Endodermal cell (in vitro differentiated cells): Measurements from ENCODE around the gene SLC22A25. TPM values are rescaled to one million over a fixed set of nuclear protein-coding genes. Genes with fewer than 3 reads are reported as not detected.
A peak's percentile ranks its signal among the peaks of the same experiment; 100 is the strongest.

Experiments used
- DNase-seq: peaks from one replicate; pipeline ENCODE4 v3.0.0-alpha.2; 2017
- H3K27ac ChIP-seq: 2 replicates; pipeline ENCODE4 v1.5.1; 2013; ENCODE audit warnings: mild to moderate bottlenecking, low read depth, low read length, moderate library complexity
- H3K27me3 ChIP-seq: 2 replicates; pipeline ENCODE4 v1.6.1; 2013; ENCODE audit warnings: mild to moderate bottlenecking, low read length, moderate library complexity; ENCODE audit not compliant: insufficient read depth, control insufficient read depth, poor library complexity, severe bottlenecking
- H3K36me3 ChIP-seq: 2 replicates; pipeline ENCODE4 v1.7.0; 2013; ENCODE audit warnings: mild to moderate bottlenecking, low read length, moderate library complexity; ENCODE audit not compliant: control insufficient read depth, insufficient read depth
- H3K4me1 ChIP-seq: one replicate; pipeline ENCODE4 v1.7.0; 2013; ENCODE audit warnings: low read length; ENCODE audit not compliant: control insufficient read depth, insufficient read depth
- H3K4me3 ChIP-seq: 2 replicates; pipeline ENCODE4 v1.5.1; 2013; ENCODE audit warnings: mild to moderate bottlenecking, low read length, moderate library complexity
- H3K9ac ChIP-seq: 2 replicates; pipeline ENCODE4 v1.6.1; 2013; ENCODE audit warnings: mild to moderate bottlenecking, low read length, moderate library complexity; ENCODE audit not compliant: poor library complexity, severe bottlenecking; ENCODE audit errors: extremely low read depth
- H3K9me3 ChIP-seq: 2 replicates; pipeline ENCODE4 v1.6.1; 2013; ENCODE audit warnings: mild to moderate bottlenecking, low read length, moderate library complexity; ENCODE audit not compliant: control insufficient read depth
- H3K27ac Mint-ChIP-seq: 2 replicates; pipeline ENCODE4 v1.8.0; 2020; ENCODE audit warnings: mixed read lengths
- H3K27me3 Mint-ChIP-seq: 2 replicates; pipeline ENCODE4 v1.8.0; 2021; ENCODE audit warnings: mild to moderate bottlenecking, mixed read lengths; ENCODE audit not compliant: insufficient read depth
- H3K36me3 Mint-ChIP-seq: 2 replicates; pipeline ENCODE4 v1.8.0; 2020; ENCODE audit warnings: low read depth, mixed read lengths
- H3K4me1 Mint-ChIP-seq: 2 replicates; pipeline ENCODE4 v1.8.0; 2020; ENCODE audit warnings: mixed read lengths
- H3K4me3 Mint-ChIP-seq: 2 replicates; pipeline ENCODE4 v1.8.0; 2020; ENCODE audit warnings: mild to moderate bottlenecking, moderate library complexity, mixed read lengths
- H3K9me3 Mint-ChIP-seq: 2 replicates; pipeline ENCODE4 v1.8.0; 2020; ENCODE audit warnings: mild to moderate bottlenecking, mixed read lengths
- WGBS, 2 experiments: methylation state at CpG; one replicate each; pipeline versions ENCODE4 v1.1.5 to v1.1.7; 2013; ENCODE audit warnings: missing lambda C conversion rate in 2 of 2, mixed read lengths in 1 of 2; ENCODE audit not compliant: insufficient coverage in 1 of 2, insufficient read length in 1 of 2; 5-methylcytosine and 5-hydroxymethylcytosine counted together
- total RNA-seq, 2 donors: library from RNA; stranded (reverse); fragmentation: NEBNext Ultra II Directional in 1 of 2; extraction: Animal tissue kit (Norgen Biotek cat#: 25700) in 1 of 2; gene quantifications; 2 replicates in 1 of 2; 3 replicates in 1 of 2; pipeline ENCODE4 v1.2.1, GENCODE V29; 2021
- TF ChIP-seq, protein P1 (sequence below): fragments of 200-600 bp; sonication (generic); conservative IDR thresholded peaks from 2 replicates; pipeline ENCODE4 v1.5.0; 2021; ENCODE audit warnings: antibody characterized with exemption, mild to moderate bottlenecking

Gene SLC22A25
- total RNA-seq, 2 donors from 2014 or later, result 0.18 TPM; not detected in 1

DNA sequence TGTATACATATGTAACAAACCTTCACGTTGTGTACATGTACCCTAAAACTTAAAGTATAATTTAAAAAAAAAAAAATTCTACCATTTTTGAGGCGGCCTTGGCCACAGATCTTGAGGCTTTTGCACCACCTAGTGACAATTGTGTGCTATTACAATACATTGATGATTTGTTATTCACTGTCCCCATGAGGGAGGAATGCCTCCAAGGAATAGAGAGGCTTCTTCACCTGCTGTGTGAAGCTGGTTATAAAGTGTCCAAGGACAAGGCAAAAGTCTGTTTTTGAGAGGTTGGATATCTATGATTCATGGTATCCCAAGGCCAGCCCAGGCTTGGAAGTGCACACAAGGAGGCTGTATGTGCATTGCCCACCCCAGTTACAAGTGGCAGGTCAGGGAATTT lies 30.7 kb downstream of the SLC22A25 start:
- Histone ChIP-seq H3K4me1 (no peaks in the 10 kb centered on the region), H3K9me3 (peaks cover 8% of the 10 kb centered on the region), H3K4me3 (no peak overlapping the region), H3K9ac (no peak overlapping the region), H3K36me3 (no peaks in the 10 kb centered on the region), H3K27me3 (no peaks in the 10 kb centered on the region), H3K27ac (no peak overlapping the region)
- peaks cover 8% of the 10 kb centered on the region for H3K4me1 Mint-ChIP-seq
- H3K9me3 Mint-ChIP-seq, result peaks cover 14% of the 10 kb centered on the region
- WGBS, 2 experiments, result 0% methylated on average over 1 of the region's 2 CpGs; no CpG with 5 or more reads in 1 of the 2 experiments
- TF ChIP-seq, protein P1, sequence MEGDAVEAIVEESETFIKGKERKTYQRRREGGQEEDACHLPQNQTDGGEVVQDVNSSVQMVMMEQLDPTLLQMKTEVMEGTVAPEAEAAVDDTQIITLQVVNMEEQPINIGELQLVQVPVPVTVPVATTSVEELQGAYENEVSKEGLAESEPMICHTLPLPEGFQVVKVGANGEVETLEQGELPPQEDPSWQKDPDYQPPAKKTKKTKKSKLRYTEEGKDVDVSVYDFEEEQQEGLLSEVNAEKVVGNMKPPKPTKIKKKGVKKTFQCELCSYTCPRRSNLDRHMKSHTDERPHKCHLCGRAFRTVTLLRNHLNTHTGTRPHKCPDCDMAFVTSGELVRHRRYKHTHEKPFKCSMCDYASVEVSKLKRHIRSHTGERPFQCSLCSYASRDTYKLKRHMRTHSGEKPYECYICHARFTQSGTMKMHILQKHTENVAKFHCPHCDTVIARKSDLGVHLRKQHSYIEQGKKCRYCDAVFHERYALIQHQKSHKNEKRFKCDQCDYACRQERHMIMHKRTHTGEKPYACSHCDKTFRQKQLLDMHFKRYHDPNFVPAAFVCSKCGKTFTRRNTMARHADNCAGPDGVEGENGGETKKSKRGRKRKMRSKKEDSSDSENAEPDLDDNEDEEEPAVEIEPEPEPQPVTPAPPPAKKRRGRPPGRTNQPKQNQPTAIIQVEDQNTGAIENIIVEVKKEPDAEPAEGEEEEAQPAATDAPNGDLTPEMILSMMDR, result peak; percentile 71
- H3K27ac Mint-ChIP-seq, result no peak overlapping the region
- DNase-seq, result peak; percentile 54
- H3K27me3 Mint-ChIP-seq, result peaks cover 7% of the 10 kb centered on the region
- H3K36me3 Mint-ChIP-seq, result no peaks in the 10 kb centered on the region
- no peak overlapping the region for H3K4me3 Mint-ChIP-seq

DNA sequence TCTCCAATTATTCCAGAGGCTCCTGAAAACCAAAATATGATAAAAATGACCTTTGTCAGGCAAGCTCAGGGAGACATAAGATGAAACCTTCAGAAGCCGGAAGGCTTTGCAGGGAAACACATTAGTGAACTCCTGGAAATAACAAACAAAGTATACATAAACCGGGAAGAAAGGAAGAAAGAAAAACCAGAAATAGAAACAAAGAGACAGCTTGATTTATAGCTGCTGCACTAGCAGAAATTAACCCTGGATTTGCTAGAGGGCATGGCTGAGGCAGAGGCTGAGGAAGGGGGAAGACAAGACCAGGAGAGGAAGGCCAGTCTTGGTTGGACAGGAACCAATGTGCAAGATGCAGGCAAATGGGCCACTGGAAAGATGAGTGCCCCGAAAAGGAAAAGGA lies 33.3 kb downstream of the SLC22A25 start:
- H3K27ac Mint-ChIP-seq, result no peak overlapping the region
- H3K36me3 Mint-ChIP-seq, result no peaks in the 10 kb centered on the region
- WGBS, 2 experiments, result 86 to 96% methylated on average over 3 of the region's 3 CpGs

More for the DNA sequence above, 33.3 kb downstream of the SLC22A25 start:
- no peak overlapping the region for H3K27ac ChIP-seq
- no peak overlapping the region for H3K9ac ChIP-seq
- H3K27me3 Mint-ChIP-seq, result peaks cover 7% of the 10 kb centered on the region
- no peak for DNase-seq
- H3K36me3 ChIP-seq, result no peaks in the 10 kb centered on the region
- H3K4me1 Mint-ChIP-seq, result peaks cover 8% of the 10 kb centered on the region
- no peaks in the 10 kb centered on the region for H3K27me3 ChIP-seq
- no peak overlapping the region for H3K4me3 ChIP-seq
- no peak overlapping the region for H3K4me3 Mint-ChIP-seq
- peaks cover 29% of the 10 kb centered on the region for H3K9me3 Mint-ChIP-seq
- no peaks in the 10 kb centered on the region for H3K4me1 ChIP-seq
- TF ChIP-seq, protein P1, result no peak
- H3K9me3 ChIP-seq, result peaks cover 16% of the 10 kb centered on the region

Other genes with a start within 250 kb of the SLC22A25 start
- under 1 TPM in 1 of 2 donors, not detected in 1; 0.22 TPM for gene SLC22A8, start 227.8 kb downstream of the SLC22A25 start, total RNA-seq
- not detected for gene SLC22A24, start 99.4 kb downstream of the SLC22A25 start, total RNA-seq
- not detected for gene SLC22A9, start 126.2 kb upstream of the SLC22A25 start, total RNA-seq
- gene PLAAT5, start 247.6 kb upstream of the SLC22A25 start, total RNA-seq, result 10 to 100 TPM; 14.0 to 18.1 TPM